HL-60 (cell line): Measurements from ENCODE around the gene HPS5.

Source experiments
- DNase-seq, 2 experiments: peaks; one replicate each; pipeline ENCODE4 v3.0.0-alpha.2; 2010 to 2020; ENCODE audit warnings: low read depth in 1 of 2, low spot score in 1 of 2
- H3K27ac ChIP-seq: fragments of 250-450 bp; sonication (Bioruptor Pico); replicated peaks from 2 replicates; pipeline ENCODE4 v1.5.1; 2020; ENCODE audit warnings: mild to moderate bottlenecking, moderate library complexity
- H3K27me3 ChIP-seq: fragments of 250-450 bp; sonication (Bioruptor Pico); 2 replicates; pipeline ENCODE4 v1.5.1; 2021; ENCODE audit warnings: mild to moderate bottlenecking, moderate library complexity; ENCODE audit not compliant: insufficient read depth, poor library complexity, severe bottlenecking
- H3K4me3 ChIP-seq: replicated peaks from 2 replicates; pipeline ENCODE4 v1.5.1; 2011; ENCODE audit warnings: mild to moderate bottlenecking, control low read depth, low read length; ENCODE audit not compliant: insufficient read depth
- CTCF ChIP-seq: IDR thresholded peaks from one replicate; pipeline ENCODE4 v1.5.1; 2011; ENCODE audit warnings: low read length, control low read depth, inconsistent platforms; ENCODE audit not compliant: insufficient read depth
- GABPA ChIP-seq: IDR thresholded peaks from 2 replicates; pipeline ENCODE4 v1.6.1; 2012; ENCODE audit warnings: low read depth
- POLR2AphosphoS5 ChIP-seq: IDR thresholded peaks from 2 replicates; pipeline ENCODE4 v1.6.1; 2012; ENCODE audit warnings: low read depth
- REST ChIP-seq: IDR thresholded peaks from 2 replicates; pipeline ENCODE4 v1.6.1; 2012; ENCODE audit warnings: low read depth; ENCODE audit not compliant: insufficient replicate concordance
- SPI1 ChIP-seq: IDR thresholded peaks from 2 replicates; pipeline ENCODE4 v1.6.1; 2012; ENCODE audit warnings: low read depth, mild to moderate bottlenecking, borderline replicate concordance

HPS5 gene

GRCh38 chr11:18314784-18315523 lies 7.0 kb downstream of the HPS5 start:
- H3K27ac ChIP-seq, result peak overlapping the region; percentile 20; the same call in 1 of the 2 replicates
- H3K4me3 ChIP-seq, result no peak overlapping the region
- TF ChIP-seq GABPA (no peak), SPI1 (no peak), POLR2AphosphoS5 (no peak), CTCF (no peak), REST (no peak)

GRCh38 chr11:18313965-18314763 lies 7.8 kb downstream of the HPS5 start:
- no peak overlapping the region for H3K4me3 ChIP-seq
- H3K27me3 ChIP-seq, result no peaks in the 10 kb centered on the region
- TF ChIP-seq CTCF (no peak), POLR2AphosphoS5 (no peak), REST (no peak), SPI1 (no peak), GABPA (no peak)
- H3K27ac ChIP-seq, result peak overlapping the region; percentile 20; the same call in 1 of the 2 replicates
- DNase-seq, result no peak

More at GRCh38 chr11:18314784-18315523, 7.0 kb downstream of the HPS5 start:
- H3K27me3 ChIP-seq, result no peaks in the 10 kb centered on the region
- peak in 1 of 2 experiments; percentile 46 for DNase-seq

- H3K4me3 ChIP-seq, result no peak overlapping the region
- H3K27ac ChIP-seq, result no peak overlapping the region
- no peak for TF ChIP-seq REST
- TF ChIP-seq SPI1, result peak; percentile 62; the same call in 1 of the 2 replicates
- H3K27me3 ChIP-seq, result no peaks in the 10 kb centered on the region
- DNase-seq, result no peak
Observed at GRCh38 chr11:18312663-18313420, 9.1 kb downstream of the HPS5 start.
